ENCODE data around the gene KCNH5.

Gene KCNH5

DNA sequence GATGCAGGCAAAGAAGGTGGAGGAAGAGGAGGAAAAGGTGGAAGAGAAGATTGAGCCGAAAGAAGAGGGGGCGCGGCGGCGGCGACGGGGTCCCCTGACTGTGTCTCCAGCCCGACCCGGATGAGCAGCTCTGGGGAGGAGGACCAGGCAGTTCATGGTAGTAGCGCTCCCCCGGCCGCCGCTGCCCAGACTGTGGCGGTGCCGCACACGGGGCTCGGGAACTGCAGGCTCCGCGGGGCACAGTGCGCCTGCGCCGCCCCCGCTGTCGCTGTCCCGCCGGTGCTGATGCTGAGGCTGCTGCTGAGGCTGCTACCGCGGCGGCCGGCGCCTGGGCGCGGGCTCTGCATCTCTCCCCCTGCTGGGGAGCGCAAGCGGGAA, at the start of gene KCNH5:
Gene KCNH5, minus strand, starts transcription at position 225 of the 378 bp plus-strand sequence. CDS start 272 bp downstream, outside the sequence.
- DNase-seq = no peak

GRCh38 chr14:63091394-63091996, 46.2 kb upstream of the KCNH5 start:
- DNase-seq = no peak

DNA sequence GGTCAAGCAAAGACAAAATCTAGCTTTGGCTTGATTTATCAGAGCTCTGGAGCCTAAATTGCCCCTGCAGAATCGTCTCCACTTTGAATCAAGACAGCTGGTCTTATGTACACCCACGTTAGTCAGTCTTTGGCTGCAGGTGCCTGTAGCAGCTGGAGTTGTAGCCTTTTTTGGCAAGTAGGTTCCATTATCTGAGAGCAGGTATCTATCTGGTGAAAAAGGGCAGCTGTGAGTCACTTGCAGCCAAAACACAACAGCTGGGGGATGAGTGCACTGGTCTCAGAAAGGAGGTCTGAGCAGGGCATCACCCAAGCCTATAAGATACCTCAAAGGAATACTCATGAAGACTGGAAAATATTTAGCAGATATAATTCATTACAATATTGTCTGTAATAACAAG, 43.6 kb upstream of the KCNH5 start:
- DNase-seq = no peak

DNA sequence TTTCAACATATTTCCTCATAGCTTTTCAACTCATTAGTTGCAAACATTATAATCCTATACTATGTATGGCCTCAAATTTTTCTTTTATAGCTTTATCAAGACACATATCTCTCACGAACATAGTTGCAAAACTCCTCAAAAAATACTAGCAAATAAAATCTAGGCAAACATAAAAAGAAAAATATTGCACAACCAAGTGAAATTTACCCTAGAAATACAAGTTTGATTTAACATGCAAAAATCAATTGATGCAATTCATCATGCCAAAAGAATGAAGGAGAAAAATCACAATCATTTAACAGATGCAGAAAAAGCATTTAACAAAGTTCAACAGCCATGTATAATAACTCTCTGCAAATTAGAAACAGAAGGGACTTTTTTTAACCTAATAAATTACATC, 33.3 kb upstream of the KCNH5 start:
- no peak for DNase-seq

DNA sequence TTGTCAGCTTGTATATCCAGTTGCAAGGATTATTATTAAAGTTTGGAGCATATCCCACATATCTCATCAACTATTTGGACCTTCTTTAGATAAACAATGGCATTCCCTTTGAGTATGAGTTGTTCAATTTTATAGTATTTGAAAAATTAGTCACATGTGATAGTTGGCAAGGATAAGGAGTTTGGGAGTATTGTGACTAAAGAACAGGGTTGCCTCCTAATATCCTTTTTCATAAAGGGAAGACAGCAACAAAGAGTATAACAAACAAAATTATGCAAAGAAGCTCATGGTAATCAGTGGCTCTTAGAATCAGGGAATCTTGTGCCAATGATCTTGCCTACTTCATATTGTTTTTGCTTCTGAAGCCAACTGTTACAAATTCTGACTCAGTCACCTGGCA, 31.2 kb upstream of the KCNH5 start:
- DNase-seq = no peak

- DNase-seq = no peak
Observed at GRCh38 chr14:63055631-63056030, 10.4 kb upstream of the KCNH5 start.

- DNase-seq = no peak
Observed at GRCh38 chr14:63051992-63052391, 6.7 kb upstream of the KCNH5 start.

DNA sequence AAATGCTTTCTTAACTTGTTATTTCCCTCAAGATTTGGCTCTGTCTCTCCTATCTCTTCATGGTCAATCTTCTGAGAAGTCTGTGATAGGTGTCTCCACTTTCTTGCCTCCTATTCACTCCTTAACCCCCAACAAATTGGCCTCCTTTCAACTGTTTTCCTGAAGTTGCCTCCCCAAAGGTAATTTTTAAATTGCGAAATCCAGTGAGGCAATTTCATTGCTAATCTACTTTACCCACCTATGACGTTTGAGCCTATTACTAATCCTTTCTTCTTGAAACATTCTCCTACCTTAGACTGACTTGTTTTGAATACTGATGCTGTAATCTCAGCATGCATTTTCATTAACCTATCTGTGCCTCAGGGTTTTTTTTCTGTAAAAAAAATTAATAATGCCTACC, 6.0 kb upstream of the KCNH5 start:
- no peak for DNase-seq

DNA sequence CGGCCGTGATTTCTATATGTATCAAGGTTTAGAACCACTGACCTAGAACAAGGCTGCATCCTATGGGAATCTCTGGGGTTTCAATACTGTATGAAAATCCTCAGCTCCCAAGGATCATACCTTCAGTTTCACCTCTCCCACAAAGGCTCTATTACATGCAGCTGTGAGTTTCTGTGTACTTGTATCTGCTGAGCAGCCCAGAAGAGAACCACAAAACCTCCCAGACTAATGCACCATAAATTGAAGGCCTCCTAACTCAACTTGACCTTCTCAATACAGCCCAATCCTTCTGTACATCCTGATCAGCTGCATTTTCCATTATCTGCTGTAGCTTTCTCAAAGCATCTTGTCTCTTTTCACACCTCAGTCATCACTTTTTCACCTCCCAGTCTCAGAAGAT, 5.4 kb upstream of the KCNH5 start:
- no peak for DNase-seq

- DNase-seq = no peak
Observed at GRCh38 chr14:63046339-63047268, 1.3 kb upstream of the KCNH5 start.

- DNase-seq = no peak
Observed at GRCh38 chr14:63045612-63046320, 508 bp upstream of the KCNH5 start.

DNA sequence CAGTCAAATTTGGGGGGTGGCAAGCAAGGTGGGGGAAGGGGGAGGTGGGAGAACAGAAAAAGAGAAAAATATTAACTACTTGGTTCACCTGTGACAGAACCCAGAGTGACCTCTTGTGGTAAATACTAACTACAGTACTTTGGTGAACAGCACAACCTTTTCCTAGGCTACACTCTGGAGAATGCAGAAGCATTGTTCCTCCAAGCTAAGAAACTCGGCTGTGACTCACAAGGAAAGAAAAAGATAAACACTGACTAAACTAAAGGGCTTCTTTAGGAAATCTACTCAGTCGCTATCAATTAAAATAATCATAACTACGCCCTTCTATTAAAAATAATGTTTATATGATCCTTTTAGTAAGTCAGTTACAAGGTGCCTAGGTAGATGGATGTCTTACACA, 5.4 kb downstream of the KCNH5 start:
- DNase-seq = no peak

DNA sequence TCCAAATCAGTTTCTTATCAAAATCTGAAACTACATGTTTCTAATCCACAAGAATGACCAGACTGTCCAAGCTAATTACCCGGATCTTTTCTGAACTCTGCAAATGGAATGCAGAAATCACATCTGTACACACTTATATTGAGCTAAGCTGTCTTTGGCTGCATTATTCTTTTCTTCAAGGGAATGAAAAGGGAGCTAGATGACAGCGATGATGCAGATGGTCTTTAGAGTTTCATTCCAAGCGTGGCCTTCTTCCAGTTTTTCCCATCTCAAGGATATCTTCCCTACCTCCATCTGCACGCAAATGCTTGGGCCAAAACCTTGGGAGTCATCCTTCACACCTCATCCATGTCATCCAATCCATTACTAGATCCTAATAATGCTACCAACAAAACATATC, 12.6 kb downstream of the KCNH5 start:
- no peak for DNase-seq

GRCh38 chr14:63032076-63032475, 13.2 kb downstream of the KCNH5 start:
- DNase-seq = no peak

- no peak for DNase-seq
Observed at GRCh38 chr14:63030113-63030512, 15.1 kb downstream of the KCNH5 start.

- DNase-seq = no peak
Observed at GRCh38 chr14:63027719-63028118, 17.5 kb downstream of the KCNH5 start.

GRCh38 chr14:63026491-63026890, 18.8 kb downstream of the KCNH5 start:
- no peak for DNase-seq

DNA sequence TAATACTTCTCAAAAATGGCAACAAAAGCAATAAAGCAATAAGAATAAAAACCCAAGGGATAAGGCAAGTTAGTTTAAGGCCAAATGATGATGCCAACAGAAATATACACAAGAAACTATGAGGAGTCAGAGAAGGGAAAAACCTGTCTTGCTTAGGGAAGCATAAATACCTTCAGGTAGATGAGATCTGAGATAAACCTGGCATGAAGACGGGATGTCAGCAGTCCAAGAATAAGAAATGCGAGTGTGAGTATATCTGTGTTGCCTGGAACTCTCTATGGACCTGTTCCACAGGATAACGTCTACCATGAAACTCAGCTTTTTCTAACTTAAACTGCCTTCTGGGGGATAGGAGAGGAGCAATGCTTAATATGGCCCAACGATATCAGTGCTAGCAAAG, 30.6 kb downstream of the KCNH5 start:
- DNase-seq = no peak

DNA sequence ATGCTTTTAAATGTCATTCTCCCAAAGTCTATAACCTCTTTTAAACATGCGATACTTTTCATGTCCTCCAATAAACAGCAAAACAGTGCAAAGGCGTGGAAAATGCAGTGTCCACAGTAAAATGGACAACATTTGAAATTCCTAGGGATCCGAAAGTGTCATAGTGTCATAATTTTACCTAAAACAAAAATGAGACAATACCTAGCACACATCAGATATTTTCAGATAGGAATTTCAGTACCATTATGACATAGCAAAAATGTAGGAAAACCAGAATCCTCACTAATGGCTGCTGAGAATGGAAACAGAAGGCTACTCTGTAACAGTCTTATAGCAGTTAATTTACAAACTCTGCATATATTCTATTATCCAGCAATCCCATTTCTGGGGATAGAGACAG, 33.1 kb downstream of the KCNH5 start:
- no peak for DNase-seq

- no peak for DNase-seq
Observed at GRCh38 chr14:63011623-63012022, 33.6 kb downstream of the KCNH5 start.

GRCh38 chr14:63009495-63009894, 35.8 kb downstream of the KCNH5 start:
- DNase-seq = no peak

- no peak for DNase-seq
Observed at GRCh38 chr14:63006531-63006930, 38.7 kb downstream of the KCNH5 start.

DNA sequence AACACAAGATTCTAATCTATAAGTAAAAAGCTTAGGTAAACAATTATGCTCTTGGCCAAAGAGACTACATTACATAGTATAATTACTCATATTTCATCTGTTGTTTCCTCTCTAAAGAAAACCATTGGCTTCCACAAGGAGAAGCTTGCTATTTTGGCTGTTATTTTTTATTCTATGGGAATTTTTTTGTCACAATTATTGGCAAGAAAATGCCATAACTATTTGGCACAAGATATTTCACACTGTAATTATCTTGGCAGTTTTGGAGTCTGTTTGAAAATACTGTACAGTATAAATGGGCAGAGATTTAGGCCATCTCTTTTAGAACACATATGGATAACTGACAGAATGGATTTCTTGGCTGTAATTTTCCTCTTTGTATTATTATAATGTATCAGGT, 51.2 kb downstream of the KCNH5 start:
- DNase-seq = no peak

DNA sequence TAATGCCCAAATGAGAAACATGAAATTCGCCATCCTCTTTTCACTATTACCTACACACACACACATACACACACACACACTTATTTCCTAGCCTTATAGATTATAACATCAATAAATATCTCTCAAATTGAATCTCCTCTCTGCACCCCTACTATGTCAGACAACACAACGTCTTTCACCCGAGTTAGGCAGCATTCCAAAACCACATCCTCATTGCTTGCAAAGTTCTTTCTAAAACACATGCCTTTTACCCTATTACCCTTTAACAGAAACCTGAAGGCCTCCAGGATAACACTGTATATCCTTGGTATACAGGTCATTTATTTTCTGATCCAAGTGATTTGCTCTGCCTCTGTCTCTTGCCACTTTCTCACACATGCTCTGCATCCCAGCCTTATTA, 56.3 kb downstream of the KCNH5 start:
- DNase-seq = no peak
